OCI-LY1 (cell line): Measurements from ENCODE around the gene ASGR2.
"Not testable (repeated sequence)": the region's sequence is repeated elsewhere in the genome, so short reads cannot be mapped to it uniquely, and the experiment has no call there.

Source experiments
- H2AFZ ChIP-seq: fragments of 200-600 bp; sonication (generic), shearing (Covaris generic); 2 replicates; pipeline ENCODE4 v1.6.0; 2014; ENCODE audit warnings: antibody characterized with exemption, mild to moderate bottlenecking, low read length
- H3F3A ChIP-seq: fragments of 200-600 bp; sonication (generic), shearing (Covaris generic); 2 replicates; pipeline ENCODE4 v1.6.0; 2014; ENCODE audit warnings: mild to moderate bottlenecking, antibody characterized with exemption, low read length, moderate library complexity; ENCODE audit not compliant: insufficient read depth
- H3K27ac ChIP-seq: fragments of 200-600 bp; sonication (generic); 2 replicates; pipeline ENCODE4 v1.5.1; 2014; ENCODE audit warnings: low read length, mixed run types, mild to moderate bottlenecking, low read depth; ENCODE audit not compliant: poor library complexity, severe bottlenecking
- H3K27me3 ChIP-seq: fragments of 200-600 bp; sonication (generic); 2 replicates; pipeline ENCODE4 v1.6.0; 2014; ENCODE audit warnings: antibody characterized with exemption, mild to moderate bottlenecking, low read length, moderate library complexity; ENCODE audit not compliant: insufficient read depth
- H3K36me3 ChIP-seq: fragments of 200-600 bp; sonication (generic); 2 replicates; pipeline ENCODE4 v1.6.1; 2014; ENCODE audit warnings: mild to moderate bottlenecking, antibody characterized with exemption, low read length, moderate library complexity, mixed read lengths; ENCODE audit not compliant: insufficient read depth
- H3K4me1 ChIP-seq: fragments of 200-600 bp; sonication (generic); 2 replicates; pipeline ENCODE4 v1.5.1; 2014; ENCODE audit warnings: mild to moderate bottlenecking, low read length, moderate library complexity; ENCODE audit not compliant: insufficient read depth, severe bottlenecking
- H3K4me2 ChIP-seq: fragments of 200-600 bp; sonication (generic), shearing (Covaris generic); 2 replicates; pipeline ENCODE4 v1.6.1; 2014; ENCODE audit warnings: low read length
- H3K4me3 ChIP-seq: fragments of 200-600 bp; sonication (generic); 2 replicates; pipeline ENCODE4 v1.5.1; 2014; ENCODE audit warnings: low read length, low read depth, mild to moderate bottlenecking, mixed read lengths; ENCODE audit not compliant: poor library complexity, severe bottlenecking
- H3K79me2 ChIP-seq: fragments of 200-600 bp; shearing (Covaris generic); 2 replicates; pipeline ENCODE4 v1.6.1; 2016; ENCODE audit warnings: mixed run types, low read length, mixed read lengths; ENCODE audit not compliant: insufficient read depth
- H3K9ac ChIP-seq: fragments of 200-600 bp; sonication (generic), shearing (Covaris generic); 2 replicates; pipeline ENCODE4 v1.6.1; 2014; ENCODE audit warnings: mild to moderate bottlenecking, low read length, mixed read lengths
- H3K9me2 ChIP-seq: fragments of 200-600 bp; sonication (generic), shearing (Covaris generic); 2 replicates; pipeline ENCODE4 v1.6.1; 2014; ENCODE audit warnings: low read depth, mild to moderate bottlenecking, low read length, mixed read lengths
- H3K9me3 ChIP-seq: fragments of 200-600 bp; shearing (Covaris generic); 2 replicates; pipeline ENCODE4 v1.6.1; 2014; ENCODE audit warnings: low read length, mixed read lengths
- H4K20me1 ChIP-seq: fragments of 200-600 bp; sonication (generic), shearing (Covaris generic); 2 replicates; pipeline ENCODE4 v1.6.0; 2016; ENCODE audit warnings: mild to moderate bottlenecking, low read length; ENCODE audit not compliant: insufficient read depth
- EZH2 ChIP-seq: fragments of 200-600 bp; sonication (generic), shearing (Covaris generic); IDR thresholded peaks from 2 replicates; pipeline ENCODE4 v1.8.0; 2017; ENCODE audit warnings: borderline replicate concordance, mixed run types, mild to moderate bottlenecking, antibody characterized with exemption, low read length, moderate library complexity, mixed read lengths
- TF ChIP-seq, protein P1 (sequence below): fragments of 200-600 bp; sonication (generic), shearing (Covaris generic); IDR thresholded peaks from 2 replicates; pipeline ENCODE4 v1.5.1; 2017; ENCODE audit warnings: mild to moderate bottlenecking, antibody characterized with exemption, low read length, moderate library complexity, mixed read lengths

Gene ASGR2

DNA sequence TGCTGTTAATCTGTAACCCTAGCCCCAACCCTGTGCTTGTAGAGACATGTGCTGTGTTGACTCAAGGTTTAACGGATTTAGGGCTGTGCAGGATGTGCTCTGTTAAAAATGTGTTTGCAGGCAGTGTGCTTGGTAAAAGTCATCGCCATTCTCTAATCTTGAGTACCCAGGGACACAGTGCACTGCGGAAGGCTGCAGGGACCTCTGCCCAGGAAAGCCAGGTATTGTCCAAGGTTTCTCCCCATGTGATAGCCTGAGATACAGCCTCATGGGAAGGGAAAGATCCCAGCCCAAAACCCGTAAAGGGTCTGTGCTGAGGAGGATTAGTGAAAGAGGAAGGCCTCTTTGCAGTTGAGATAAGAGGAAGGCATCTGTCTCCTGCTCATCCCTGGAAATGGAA, 26.2 kb downstream of the ASGR2 start:
- H3K9me2 ChIP-seq, H3K9me3 ChIP-seq, H3K4me3 ChIP-seq, H3K36me3 ChIP-seq, H4K20me1 ChIP-seq, H3K27me3 ChIP-seq, H2AFZ ChIP-seq, H3F3A ChIP-seq, H3K27ac ChIP-seq, H3K4me1 ChIP-seq, H3K9ac ChIP-seq, H3K4me2 ChIP-seq, H3K79me2 ChIP-seq: not testable (repeated sequence)

DNA sequence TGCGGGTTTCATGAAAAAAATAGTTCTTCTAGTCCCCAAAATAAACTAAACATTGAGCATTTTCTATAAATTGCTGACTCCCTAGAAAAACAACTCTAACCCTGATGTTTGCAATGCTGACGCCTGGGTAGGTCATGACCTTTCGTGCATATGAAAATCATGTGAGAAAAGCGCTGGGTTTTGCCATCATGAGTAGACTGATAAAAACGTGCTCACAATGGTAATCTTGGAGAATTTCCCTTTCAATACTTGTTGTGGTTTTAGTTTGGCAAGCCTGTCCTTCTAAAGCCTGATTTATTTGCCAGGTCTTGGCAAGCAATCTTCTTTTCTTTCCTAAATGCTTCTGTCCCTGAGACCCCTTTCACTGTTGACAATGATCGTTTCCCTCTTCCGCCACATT, 30.5 kb downstream of the ASGR2 start:
- Histone ChIP-seq H3K27ac (no peak overlapping the region), H3K9me2 (no peaks in the 10 kb centered on the region), H3K79me2 (no peaks in the 10 kb centered on the region), H4K20me1 (no peaks in the 10 kb centered on the region), H3K36me3 (no peaks in the 10 kb centered on the region), H3K9me3 (no peaks in the 10 kb centered on the region), H3K4me2 (no peak overlapping the region), H3F3A (no peaks in the 10 kb centered on the region), H2AFZ (no peak overlapping the region), H3K9ac (no peak overlapping the region), H3K27me3 (no peaks in the 10 kb centered on the region), H3K4me1 (no peaks in the 10 kb centered on the region), H3K4me3 (no peak overlapping the region)
- TF ChIP-seq, protein P1, sequence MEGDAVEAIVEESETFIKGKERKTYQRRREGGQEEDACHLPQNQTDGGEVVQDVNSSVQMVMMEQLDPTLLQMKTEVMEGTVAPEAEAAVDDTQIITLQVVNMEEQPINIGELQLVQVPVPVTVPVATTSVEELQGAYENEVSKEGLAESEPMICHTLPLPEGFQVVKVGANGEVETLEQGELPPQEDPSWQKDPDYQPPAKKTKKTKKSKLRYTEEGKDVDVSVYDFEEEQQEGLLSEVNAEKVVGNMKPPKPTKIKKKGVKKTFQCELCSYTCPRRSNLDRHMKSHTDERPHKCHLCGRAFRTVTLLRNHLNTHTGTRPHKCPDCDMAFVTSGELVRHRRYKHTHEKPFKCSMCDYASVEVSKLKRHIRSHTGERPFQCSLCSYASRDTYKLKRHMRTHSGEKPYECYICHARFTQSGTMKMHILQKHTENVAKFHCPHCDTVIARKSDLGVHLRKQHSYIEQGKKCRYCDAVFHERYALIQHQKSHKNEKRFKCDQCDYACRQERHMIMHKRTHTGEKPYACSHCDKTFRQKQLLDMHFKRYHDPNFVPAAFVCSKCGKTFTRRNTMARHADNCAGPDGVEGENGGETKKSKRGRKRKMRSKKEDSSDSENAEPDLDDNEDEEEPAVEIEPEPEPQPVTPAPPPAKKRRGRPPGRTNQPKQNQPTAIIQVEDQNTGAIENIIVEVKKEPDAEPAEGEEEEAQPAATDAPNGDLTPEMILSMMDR: no peak
- no peak for TF ChIP-seq EZH2

DNA sequence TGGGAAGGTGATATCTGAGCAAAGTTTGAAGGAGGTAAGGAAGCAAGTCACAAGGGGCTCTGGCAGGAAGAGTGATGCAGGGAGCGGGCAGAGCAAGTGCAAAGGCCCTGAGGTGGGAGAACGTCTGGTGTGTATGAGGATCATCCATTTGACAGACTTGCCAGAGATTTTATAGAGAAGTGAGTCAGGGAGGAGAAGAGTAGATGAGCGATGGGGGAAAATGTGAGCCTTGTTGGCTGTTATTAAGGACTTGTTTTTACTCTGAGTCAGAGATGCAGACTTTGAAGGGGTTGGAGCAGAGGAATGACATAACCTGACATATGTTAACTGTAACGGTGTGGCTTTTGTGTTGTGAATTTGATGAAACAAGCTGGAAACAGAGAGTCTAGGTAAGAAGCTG, 31.0 kb downstream of the ASGR2 start:
- Histone ChIP-seq H2AFZ (no peak overlapping the region), H3K27me3 (no peaks in the 10 kb centered on the region; the same call in 1 of the 2 replicates), H3K36me3 (no peaks in the 10 kb centered on the region), H3K4me3 (no peak overlapping the region), H3K27ac (no peak overlapping the region), H3K9me2 (no peaks in the 10 kb centered on the region), H3K4me2 (no peak overlapping the region), H3K9ac (no peak overlapping the region), H3F3A (no peaks in the 10 kb centered on the region), H3K79me2 (no peaks in the 10 kb centered on the region), H3K9me3 (no peaks in the 10 kb centered on the region), H3K4me1 (no peaks in the 10 kb centered on the region), H4K20me1 (no peaks in the 10 kb centered on the region)
- TF ChIP-seq, protein P1: no peak
- TF ChIP-seq EZH2: no peak

DNA sequence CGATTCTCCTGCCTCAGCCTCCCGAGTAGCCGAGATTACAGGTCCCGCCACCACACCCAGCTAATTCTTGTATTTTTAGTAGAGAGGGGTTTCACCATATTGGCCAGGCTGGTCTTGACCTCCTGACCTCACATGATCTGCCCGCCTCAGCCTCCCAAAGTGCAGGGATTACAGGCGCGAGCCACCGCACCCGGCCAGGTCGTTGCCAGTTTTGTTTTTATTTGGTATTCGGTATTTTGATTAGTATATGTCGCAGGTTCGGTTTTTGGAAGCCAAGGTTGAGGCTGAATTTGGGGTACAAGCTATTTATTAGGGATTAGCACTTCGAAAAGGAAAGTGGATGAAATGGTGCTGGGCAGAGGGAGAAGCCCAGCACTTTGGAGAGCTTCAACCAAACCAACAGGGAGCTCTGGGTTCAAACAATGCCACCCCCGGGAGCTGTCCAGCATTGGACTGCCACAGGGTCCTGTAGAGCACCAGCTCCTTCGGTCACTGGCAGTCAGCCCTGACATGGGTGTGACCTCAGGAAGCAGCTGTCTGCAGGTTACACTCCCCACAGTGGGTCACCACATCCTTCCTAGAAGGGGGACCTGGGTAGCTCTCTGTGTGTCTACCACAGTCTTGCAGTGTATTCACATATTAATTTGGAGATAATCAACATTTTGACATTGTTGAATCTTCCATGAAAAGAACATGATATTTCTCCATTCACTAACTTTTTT, 33.1 kb downstream of the ASGR2 start:
- Histone ChIP-seq H3K9me3 (no peaks in the 10 kb centered on the region), H2AFZ (no peak overlapping the region), H4K20me1 (no peaks in the 10 kb centered on the region), H3K4me1 (no peaks in the 10 kb centered on the region), H3F3A (no peaks in the 10 kb centered on the region), H3K9me2 (no peaks in the 10 kb centered on the region), H3K27ac (no peak overlapping the region), H3K9ac (no peak overlapping the region), H3K79me2 (no peaks in the 10 kb centered on the region), H3K36me3 (no peaks in the 10 kb centered on the region), H3K4me3 (no peak overlapping the region), H3K4me2 (no peak overlapping the region), H3K27me3 (peaks cover 2% of the 10 kb centered on the region; the same call in 1 of the 2 replicates)
- TF ChIP-seq, protein P1: no peak
- no peak for TF ChIP-seq EZH2
